HG02798 (cell line): ENCODE measurements around the gene TPCN1.

Experiments
- ATAC-seq: cut with Tn5 transposase; IDR thresholded peaks from one replicate; pipeline ENCODE4 v1.9.1; 2021; ENCODE audit warnings: mild to moderate bottlenecking; ENCODE audit not compliant: unreplicated experiment, poor library complexity

TPCN1 gene

DNA sequence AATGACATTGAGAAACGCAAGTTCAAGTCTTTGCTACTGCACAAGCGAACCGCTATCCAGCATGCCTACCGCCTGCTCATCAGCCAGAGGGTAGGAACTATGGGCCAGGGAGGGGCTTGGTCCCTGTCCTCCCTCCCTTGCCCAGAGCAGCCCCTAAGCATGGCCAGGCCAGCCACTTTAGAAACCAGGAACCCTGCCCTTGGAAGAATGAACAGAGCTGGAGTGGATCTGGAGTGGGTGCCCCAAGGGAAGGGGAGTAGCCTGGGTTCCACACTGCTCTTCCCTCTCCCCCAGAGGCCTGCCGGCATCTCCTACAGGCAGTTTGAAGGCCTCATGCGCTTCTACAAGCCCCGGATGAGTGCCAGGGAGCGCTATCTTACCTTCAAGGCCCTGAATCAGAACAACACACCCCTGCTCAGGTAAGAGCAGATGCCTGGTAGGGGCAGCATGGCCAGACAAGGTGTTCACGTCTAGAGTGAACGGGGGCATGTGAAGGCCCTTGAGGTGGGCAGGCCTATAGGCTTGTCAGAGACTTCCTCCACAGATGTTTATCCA is 55.8 kb downstream of the TPCN1 start:
- no peak for ATAC-seq

DNA sequence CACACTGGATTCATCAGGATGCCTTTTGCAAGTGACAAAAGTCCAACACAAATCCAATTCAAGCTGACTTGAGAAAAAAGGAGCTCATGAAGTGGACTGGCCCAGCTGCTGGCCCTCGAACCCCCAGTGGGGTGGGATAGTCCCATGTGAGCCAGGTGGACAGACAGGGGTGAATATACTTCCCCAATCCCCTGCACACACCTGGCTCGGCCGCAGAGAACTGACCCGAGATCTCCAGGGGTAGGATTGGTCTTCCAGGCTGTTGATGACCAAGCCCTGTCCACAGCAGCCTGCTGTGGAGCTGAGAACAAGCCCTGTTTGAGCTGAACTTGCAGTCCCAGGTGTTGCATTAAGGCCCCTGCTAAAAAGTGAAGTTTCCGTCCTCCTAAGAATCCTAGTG is 56.2 kb downstream of the TPCN1 start:
- no peak for ATAC-seq

DNA sequence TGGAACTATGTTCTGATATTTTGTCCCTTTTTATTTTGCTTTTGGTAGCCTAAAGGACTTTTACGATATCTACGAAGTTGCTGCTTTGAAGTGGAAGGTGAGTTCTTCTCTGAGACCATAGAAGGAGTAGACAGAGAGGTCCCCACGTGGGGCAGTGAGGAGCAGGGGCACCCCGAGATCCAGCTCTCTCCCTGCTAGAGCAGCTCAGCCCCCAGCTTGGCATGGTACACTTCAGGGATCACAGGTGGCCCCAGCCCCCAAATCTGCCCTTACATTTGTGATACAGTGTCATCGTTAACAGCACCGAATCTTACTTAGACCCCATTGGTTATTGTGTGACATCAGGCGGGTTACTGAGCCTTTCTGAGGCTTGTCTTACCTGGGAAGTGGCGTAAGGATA is 56.9 kb downstream of the TPCN1 start:
- no peak for ATAC-seq

DNA sequence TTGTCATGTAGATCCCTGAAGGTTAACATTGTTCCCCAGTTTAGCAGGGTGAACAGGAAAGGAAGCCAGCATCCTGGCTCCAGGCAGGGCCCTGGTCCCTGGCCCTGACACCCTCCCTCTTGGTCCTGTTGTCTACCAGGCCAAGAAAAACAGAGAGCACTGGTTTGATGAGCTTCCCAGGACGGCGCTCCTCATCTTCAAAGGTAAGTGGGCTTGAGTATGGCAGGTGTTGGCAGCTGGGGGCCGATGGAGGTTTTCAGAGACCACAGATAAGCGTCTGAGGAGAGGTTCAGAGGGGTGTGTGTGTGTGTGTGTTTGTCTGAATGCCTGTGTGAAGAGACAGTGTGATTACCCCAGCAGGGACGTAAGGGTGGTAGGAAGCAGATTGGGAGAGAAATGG is 57.4 kb downstream of the TPCN1 start:
- ATAC-seq, result no peak

DNA sequence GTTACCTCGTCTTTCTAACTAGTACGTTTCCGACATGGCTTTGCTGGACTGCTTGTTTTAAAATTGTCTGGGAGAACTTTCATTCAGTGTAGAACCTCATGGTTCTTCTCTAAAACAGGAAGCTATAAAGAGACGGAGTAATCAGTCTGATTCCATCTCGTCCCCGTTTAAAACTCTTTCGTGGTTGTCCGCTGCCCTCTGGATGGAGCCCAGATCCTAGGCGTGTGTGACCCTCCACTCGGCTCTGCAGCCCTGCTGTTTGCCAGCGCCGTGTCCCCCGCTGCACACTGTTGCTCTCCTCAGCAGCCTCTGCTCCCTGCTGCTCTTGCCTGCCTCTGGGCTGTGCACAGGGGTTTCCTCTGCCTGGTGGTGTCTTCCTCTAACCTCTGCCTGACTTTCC is 63.5 kb downstream of the TPCN1 start:
- ATAC-seq, result no peak

DNA sequence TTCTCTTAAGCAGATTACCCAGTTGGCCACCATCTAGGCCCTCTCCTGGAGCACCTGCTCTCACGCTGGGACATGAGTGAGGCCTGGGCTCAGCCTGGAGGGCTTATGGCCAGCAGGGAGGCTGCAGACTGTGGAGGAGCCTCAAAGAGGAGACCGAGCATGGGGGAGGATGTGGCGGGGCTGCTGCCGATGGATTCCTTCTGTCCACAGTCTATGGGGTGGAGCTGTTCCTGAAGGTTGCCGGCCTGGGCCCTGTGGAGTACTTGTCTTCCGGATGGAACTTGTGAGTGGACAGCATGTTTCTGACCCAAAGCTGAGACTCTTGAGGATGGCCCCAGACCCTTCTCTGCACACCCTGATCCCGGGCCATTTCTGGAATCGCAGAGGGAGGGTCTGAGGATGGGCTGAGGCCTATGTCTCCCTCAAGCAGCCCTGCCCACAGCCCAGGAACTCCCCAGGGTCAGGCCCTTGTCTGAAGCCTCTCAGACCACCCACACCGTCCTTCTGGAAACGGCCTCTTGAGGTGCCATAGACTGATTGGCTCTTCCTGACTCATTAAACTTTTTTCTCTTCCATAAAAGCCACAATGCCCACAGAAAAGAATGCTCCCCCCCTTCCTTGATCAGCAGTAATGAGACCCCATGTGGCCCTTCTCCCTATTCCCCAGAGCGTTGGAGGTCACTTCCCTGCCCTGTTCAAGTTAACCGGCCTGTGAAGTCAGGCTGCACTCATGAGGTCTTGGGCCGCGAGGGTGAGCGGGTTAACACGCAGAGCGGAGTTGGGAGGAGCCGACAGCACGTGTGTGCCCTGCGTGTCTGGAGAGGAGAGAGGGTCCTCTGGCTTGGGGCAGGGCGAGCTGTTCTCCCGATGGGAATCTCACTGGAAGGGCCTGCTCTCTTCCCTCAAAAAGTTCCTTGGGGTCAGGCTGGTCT is 64.7 kb downstream of the TPCN1 start:
- ATAC-seq, result no peak

DNA sequence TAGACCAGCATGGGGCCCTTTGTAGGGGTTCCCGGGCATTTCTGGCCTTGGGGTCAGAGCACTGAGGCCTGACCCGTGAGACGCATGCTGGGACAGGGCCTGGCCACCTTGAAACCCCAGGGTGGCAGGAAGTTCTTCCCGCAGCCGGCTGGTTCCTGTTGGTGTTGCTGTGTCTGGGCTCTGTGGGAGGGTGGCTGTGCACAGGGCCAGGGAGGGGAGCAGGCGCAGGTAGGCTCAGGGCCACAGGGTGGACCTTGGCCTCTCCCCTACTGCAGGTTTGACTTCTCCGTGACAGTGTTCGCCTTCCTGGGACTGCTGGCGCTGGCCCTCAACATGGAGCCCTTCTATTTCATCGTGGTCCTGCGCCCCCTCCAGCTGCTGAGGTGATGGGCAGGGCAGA is 65.4 kb downstream of the TPCN1 start:
- no peak for ATAC-seq

DNA sequence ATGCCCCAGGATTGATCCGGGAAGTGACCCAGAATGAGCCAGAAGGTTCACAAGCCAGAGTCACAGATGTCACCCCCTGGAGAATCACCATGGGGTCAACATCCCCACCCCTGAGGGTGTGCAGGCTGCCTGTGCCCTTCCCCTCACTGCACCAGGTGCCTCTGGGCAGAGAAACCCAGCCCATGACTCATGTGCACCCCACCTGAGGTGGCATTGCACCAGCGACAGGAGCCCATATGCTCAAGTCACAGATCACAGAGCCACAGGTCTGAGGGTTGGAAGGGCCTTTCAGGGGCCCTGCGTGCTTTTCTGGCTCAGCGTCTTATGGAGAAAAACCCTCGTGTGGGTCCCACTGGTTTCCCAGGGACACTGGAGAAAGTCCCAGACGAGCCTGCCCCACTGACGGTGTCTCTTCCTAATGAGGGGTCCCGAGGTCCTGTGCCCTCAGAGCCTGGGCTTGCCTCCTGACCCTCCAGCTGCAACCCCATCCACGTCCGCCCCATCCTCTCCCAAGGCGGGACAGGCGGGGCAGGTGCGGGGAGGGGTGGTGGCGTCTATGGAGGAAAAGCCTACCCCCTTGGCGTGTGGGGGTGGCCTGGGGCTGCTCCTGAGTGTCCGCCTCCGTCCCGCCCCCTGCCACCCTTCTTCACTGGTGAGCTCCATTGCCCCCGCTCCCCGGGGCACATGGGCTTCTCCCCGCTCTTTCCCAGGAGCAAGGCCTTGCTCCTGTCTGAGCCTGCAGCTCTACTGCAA is 66.1 kb downstream of the TPCN1 start:
- ATAC-seq, result no peak

DNA sequence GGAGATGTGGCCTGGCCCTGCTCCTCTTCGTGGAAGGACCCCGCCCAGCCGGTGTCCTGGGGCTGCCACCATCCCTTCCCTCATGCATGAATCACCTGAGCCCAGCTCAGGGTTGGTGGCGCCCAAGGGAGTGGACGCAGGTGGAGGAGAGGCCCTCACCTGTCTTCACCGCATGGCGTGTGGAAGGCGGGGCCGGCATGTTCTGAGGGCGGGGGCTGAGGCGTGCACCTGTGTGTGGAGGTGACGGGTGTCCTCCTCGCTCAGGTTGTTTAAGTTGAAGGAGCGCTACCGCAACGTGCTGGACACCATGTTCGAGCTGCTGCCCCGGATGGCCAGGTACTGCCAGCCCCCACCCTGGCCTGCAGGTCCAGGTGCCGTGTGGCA is 66.6 kb downstream of the TPCN1 start:
- ATAC-seq, result no peak

DNA sequence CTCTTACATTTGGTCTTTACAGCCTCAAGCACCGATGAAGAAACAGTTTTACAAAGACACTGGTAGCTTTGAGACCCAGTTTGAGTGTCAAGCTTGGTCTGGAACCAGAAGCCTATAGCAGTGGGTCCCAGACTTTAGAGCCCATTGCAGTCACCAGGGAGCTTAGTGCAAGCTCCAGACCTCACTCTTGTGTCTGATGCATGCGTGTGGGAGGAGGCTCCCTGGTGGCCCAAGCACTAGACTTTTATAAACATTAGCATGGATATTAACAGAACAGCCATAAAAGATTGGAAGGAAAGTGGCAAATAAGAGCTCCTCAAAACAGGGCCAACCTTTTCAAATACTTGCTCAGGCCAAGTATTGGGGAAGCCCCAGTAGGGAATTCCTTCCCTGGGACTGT is 68.1 kb downstream of the TPCN1 start:
- ATAC-seq, result no peak

DNA sequence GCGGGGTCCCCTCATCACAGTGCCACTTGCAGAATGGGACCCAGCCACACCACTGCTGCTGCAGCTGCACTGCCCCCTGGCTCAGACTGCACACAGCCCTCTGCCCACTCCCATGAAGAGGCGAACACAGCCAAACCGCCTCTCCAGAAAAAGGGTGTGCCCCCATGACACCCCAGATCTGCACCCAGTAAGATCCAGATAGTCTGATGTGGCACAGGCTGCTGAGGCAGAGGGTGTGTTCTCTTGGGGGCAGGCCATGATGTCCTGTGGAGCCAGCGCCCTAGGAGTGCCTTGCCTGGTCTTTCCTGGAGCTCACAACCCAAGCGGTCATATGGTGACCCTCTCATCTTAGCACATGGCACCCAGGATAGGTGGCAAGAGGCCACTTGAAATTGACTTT is 69.2 kb downstream of the TPCN1 start:
- no peak for ATAC-seq

DNA sequence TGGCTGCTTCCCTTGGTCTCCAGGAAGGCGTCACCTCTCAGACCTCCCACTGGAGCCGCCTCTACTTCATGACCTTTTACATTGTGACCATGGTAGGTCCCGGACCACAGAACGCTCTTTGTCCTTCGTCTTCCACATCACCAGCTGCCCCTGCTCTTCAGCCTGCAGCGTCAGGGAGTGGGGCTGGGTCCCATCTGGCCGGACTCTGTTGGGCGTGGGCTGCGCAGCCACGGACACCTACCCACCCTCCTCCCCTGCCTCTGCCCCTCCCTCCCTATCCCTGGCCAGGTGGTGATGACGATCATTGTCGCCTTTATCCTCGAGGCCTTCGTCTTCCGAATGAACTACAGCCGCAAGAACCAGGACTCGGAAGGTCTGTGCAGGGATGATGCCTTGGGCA is 70.3 kb downstream of the TPCN1 start:
- no peak for ATAC-seq

DNA sequence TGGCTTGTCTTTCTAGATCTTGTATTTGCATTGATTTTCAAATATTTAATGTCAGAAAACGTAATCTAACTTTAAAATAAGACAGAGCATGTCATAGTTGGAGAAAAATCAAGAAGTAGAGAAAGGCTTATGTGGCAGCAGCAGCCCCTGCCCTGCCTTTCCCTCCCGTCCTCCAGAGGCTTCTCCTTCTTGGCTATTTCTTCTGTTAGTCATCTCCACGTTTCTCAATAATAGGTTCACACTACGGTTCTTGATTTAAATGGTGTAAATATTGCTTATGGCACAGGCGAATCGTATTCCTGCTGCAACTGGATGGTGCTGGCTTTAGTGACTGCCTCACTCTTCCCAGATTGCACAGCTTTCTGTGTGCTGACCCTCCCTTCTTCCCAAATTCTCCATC is 70.8 kb downstream of the TPCN1 start:
- ATAC-seq, result no peak

DNA sequence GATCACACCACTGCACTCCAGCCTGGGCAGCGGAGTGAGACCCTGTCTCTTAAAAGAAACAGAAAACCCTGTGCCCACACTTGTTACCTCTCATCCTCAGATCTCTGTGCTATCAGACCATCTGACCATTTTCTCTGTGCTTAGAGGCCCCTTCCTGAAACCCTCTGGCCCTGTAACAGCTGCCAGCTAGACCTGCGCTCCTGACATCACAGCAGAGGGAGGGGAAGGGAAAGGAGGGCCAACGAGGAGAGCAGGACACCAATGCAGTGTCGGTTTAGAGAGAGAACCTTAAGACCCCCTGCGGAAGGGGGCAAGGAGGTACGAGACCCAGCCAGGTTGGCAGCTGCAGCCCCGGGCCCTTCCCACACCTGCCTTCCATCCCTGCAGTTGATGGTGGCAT is 71.3 kb downstream of the TPCN1 start:
- ATAC-seq, result no peak

DNA sequence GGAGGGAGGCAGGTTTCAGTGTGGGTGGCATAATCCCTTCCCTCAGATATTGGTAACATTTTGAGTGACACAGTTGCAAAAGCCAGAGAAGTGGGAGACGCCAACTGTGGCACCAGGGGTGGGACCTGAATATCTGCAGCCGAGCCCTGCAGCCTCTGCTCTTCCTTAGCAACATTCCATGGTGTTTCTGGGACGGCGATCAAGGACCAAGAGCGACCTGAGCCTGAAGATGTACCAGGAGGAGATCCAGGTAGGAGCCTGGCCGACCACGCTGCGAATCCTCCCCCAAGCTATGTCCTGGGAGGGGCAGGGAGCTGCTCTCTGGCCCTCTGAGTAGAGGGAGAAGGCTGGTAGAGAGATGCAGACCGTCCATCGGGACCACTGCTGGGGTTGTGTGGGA is 71.8 kb downstream of the TPCN1 start:
- ATAC-seq, result no peak

DNA sequence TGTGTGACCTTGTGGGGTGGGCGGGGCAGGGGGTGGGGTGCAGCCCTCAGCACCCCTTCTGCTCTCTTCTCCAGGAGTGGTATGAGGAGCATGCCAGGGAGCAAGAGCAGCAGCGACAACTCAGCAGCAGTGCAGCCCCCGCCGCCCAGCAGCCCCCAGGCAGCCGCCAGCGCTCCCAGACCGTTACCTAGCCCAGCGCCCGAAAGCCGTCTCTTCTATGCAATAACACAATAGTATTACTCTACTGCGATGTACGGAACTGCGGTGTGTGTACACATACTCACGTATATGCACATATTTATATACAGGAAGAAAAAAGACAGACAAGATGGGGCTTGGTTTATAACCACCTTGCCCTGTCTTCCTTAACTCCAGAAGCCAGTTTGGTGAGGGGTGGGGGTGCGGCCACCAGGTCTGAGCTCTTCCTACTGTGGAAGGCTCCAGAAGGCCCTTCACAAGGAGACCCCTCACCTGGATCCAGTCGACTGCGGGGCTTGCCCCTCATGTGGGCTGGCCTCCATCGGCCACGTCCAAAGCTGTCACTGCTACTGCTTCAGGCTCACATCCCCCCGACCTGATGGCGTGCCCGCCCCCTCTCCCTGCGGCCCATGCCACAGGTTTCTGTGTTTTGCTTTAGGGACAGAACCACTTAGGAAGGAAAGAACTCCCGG is 74.8 kb downstream of the TPCN1 start:
- no peak for ATAC-seq

DNA sequence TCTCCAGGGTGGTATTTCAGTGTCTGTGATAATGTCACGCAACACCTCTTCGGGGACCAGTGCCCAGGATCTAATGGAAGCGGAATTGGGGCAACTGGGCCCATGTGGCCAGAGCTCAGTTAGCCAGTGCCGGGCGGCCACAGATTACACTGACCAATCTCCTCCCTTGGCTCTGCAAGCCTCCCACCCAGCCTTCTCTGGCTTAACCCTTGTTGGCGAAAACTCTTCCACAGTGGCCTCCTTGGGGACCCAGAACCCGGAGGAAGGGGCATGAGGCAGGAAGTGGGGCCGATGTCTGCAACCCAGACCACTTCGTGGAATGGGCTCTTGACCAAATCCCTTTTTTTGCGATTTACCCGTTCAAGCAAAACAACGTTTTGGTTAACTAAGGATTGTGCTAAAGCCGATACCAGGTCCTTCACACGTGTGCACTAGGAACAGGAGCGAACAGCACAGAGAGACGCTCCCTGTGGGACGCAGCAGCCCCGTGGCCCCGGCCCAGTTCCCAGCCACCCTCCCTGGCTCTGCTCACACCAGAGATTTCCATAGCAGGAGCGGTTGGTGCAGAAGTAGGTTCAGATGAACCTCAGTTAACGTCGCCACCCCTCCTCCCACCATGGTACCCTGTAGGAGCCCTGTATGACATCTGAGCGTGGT is 75.4 kb downstream of the TPCN1 start:
- ATAC-seq, result no peak

DNA sequence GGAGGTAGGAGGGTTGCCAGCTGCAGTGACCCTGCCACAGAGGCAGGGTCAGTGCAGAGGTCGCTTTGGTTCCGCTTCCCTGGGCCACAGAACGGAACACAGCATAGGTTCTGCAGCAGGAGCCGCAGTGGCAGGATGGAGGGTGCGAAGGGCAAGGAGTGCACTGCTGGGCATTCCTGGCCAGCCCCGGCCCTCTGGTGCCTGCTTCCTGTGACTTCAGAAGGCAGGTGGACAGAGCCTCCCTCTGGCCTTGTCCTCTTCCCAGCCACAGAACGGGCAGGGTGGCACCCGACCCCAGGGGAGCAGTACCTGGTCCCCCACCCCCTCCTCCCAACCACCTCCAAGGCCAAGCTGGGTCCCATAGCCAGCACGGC is 75.9 kb downstream of the TPCN1 start:
- no peak for ATAC-seq

DNA sequence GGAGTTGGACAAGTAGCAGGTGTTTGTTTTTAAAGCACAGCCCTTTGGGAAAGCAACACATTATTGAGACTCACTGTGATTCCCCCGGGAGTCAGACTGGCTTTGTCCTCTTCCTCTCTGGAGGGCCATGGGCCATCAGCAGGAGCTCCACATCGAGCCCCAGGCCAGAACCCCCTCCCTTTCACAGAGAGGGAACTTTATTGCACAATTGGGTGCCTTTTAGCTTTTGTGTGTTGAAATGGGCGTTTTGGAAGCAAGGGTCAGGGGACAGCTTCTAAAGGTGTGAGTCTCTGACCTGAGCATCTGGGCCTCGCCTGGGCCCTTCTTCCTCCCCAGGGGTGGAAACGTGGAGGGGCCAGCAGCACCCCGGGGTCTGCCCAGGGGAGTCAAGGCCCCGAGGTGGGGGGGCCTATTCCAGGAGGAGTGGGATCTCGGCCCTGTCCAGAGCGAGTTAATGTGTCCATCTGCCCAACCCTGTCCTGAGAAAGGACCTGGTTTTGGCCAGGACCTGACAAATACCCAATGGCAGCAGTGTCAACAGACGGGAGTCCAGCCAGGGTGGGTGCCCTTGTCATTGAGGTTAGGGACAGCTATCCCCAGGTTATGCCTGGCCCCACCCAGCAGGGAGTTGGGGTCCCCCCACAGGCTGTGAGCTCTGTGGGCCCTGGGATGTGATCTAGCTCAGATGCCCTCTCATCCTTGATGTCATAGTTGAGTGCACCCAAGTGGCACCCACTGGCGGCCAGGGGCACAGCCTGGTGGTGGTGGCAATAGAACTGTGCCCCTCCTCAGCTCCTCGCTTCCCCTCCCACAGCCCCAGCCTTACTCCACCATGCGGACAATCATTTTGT is 76.6 kb downstream of the TPCN1 start:
- no peak for ATAC-seq

DNA sequence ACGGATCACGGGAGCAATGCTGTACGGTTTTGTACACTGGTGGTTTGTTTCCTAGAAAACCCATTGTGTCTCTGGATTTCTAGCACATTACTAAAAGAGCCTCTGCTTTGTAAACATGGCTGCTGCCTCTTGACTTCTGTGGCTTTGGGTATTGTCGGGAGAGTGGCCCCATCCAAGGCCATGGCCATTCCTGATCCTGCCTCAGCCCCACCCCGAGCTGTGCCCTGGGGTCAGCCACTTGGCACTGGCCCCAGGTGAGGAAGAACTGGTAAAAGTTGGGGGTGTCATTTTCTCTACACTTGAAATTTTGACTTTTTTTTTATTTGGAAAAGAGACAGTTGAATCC is 77.2 kb downstream of the TPCN1 start:
- no peak for ATAC-seq
